ENCODE data around the gene TRDN. TPM values are rescaled to one million over a fixed set of nuclear protein-coding genes. Genes with fewer than 3 reads are reported as not detected.

TRDN gene
- total RNA-seq, 1 experiment from 2014 or later = 39.8 TPM

DNA sequence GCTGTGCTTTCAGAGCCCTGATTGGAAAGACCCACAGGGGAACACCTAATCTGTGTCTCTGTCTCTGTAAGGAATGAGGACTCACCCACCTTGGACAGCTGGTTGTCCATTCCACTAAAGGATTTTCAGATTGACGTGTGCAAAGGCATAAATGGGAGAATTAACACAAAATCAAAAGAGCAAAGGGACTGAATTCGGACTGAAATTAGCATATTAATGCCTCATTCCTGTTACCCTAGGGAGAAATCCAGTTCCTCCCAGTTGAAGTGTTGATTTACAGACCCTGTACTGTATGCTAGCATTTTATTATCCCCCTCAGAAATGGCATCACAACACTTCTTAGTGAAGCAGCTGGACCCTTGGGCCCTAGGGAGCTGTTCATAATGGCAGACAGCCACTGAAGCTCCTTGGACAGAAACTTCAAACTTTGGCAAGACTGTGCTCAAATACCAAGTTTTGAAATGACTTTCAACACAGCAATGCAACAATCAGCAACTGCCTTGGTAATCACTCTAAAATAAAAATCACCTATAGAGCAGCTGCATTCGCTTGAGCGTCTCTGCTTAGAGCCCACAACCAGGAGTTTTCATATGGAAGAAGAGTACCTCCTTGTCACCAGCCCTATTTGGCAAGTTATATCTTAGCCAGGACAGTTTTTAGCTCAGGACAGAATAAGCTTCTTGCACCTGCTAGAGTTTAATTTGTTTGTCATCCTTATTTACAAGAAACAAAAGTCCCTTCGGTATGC is 118.1 kb downstream of the TRDN start (continued):
- TF ChIP-seq, protein P1, sequence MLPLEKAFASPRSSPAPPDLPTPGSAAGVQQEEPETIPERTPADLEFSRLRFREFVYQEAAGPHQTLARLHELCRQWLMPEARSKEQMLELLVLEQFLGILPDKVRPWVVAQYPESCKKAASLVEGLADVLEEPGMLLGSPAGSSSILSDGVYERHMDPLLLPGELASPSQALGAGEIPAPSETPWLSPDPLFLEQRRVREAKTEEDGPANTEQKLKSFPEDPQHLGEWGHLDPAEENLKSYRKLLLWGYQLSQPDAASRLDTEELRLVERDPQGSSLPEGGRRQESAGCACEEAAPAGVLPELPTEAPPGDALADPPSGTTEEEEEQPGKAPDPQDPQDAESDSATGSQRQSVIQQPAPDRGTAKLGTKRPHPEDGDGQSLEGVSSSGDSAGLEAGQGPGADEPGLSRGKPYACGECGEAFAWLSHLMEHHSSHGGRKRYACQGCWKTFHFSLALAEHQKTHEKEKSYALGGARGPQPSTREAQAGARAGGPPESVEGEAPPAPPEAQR (CRISPR knock-in tag; IDR thresholded peaks at IDR 0.05) = no peak
- TF ChIP-seq, protein P2, sequence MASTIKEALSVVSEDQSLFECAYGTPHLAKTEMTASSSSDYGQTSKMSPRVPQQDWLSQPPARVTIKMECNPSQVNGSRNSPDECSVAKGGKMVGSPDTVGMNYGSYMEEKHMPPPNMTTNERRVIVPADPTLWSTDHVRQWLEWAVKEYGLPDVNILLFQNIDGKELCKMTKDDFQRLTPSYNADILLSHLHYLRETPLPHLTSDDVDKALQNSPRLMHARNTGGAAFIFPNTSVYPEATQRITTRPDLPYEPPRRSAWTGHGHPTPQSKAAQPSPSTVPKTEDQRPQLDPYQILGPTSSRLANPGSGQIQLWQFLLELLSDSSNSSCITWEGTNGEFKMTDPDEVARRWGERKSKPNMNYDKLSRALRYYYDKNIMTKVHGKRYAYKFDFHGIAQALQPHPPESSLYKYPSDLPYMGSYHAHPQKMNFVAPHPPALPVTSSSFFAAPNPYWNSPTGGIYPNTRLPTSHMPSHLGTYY (CRISPR knock-in tag; IDR thresholded peaks at IDR 0.05) = no peak
- TF ChIP-seq, protein P3, sequence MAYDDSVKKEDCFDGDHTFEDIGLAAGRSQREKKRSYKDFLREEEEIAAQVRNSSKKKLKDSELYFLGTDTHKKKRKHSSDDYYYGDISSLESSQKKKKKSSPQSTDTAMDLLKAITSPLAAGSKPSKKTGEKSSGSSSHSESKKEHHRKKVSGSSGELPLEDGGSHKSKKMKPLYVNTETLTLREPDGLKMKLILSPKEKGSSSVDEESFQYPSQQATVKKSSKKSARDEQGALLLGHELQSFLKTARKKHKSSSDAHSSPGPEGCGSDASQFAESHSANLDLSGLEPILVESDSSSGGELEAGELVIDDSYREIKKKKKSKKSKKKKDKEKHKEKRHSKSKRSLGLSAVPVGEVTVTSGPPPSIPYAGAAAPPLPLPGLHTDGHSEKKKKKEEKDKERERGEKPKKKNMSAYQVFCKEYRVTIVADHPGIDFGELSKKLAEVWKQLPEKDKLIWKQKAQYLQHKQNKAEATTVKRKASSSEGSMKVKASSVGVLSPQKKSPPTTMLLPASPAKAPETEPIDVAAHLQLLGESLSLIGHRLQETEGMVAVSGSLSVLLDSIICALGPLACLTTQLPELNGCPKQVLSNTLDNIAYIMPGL (CRISPR knock-in tag; IDR thresholded peaks at IDR 0.05) = no peak
- TF ChIP-seq PRRX2 (CRISPR knock-in tag; IDR thresholded peaks at IDR 0.05) = no peak
- TF ChIP-seq FOXK1 (CRISPR knock-in tag; IDR thresholded peaks at IDR 0.05) = no peak

DNA sequence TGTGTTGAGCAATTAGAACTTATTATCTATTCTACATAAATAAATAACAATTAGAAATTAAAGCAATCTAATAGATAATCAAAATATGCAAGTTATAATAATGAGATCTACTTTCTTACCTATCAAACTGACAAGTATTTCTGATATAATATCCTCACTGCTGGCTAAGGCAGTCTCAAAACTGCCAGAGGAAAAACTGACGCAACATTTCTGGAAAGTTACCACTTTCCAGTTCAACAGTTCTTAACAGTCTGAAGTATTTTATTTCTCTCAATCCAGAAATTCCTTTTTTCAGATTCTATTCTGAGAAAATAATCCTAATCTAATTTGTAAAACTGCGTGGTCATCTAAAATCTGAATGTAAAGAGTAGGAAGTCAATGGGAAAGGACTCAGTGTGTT is 121.0 kb downstream of the TRDN start:
- ATAC-seq (no peak), DNase-seq (ENCODE audit: low spot score) (no peak)
- ChIA-PET POLR2A (no interaction called here), CTCF (no interaction called here)
- peaks cover 4% of the 10 kb centered on the region for H3K36me3 Mint-ChIP-seq
- H3K27me3 Mint-ChIP-seq (ENCODE audit: low read depth) = no peaks in the 10 kb centered on the region
- no peaks in the 10 kb centered on the region for H3K9me3 Mint-ChIP-seq
- H3K4me3 Mint-ChIP-seq = no peak overlapping the region
- no peak overlapping the region for H3K27ac Mint-ChIP-seq
- peaks cover 16% of the 10 kb centered on the region for H3K4me1 Mint-ChIP-seq
- TF ChIP-seq, protein P4, sequence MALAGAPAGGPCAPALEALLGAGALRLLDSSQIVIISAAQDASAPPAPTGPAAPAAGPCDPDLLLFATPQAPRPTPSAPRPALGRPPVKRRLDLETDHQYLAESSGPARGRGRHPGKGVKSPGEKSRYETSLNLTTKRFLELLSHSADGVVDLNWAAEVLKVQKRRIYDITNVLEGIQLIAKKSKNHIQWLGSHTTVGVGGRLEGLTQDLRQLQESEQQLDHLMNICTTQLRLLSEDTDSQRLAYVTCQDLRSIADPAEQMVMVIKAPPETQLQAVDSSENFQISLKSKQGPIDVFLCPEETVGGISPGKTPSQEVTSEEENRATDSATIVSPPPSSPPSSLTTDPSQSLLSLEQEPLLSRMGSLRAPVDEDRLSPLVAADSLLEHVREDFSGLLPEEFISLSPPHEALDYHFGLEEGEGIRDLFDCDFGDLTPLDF (CRISPR knock-in tag; IDR thresholded peaks at IDR 0.05) = no peak
- TF ChIP-seq GABPB1 (CRISPR knock-in tag; IDR thresholded peaks at IDR 0.05) = peak; percentile 68

DNA sequence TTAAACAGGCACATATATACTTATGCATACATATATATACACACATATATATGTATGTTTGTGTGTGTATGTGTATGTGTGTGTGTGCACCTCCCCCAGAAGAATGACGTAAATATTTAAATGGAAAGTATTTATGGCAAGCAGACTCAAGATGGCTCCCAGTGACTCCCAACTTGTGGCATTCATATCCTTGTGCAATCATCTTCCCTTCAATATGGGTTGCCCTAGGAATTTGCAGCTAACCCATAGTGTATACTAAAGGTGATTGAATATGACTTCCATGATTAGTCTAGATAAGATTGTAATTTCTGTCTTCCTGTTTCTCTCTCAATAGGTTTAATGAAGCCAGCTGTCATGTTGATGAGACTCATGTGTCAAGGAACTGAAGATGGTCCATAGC is 127.6 kb downstream of the TRDN start:
- H3K27me3 Mint-ChIP-seq (ENCODE audit: low read depth) = no peaks in the 10 kb centered on the region
- no peaks in the 10 kb centered on the region for H3K9me3 Mint-ChIP-seq
- no peak overlapping the region for H3K27ac Mint-ChIP-seq
- ChIA-PET CTCF (no interaction called here), POLR2A (no interaction called here)
- H3K4me3 Mint-ChIP-seq = no peak overlapping the region
- DNase-seq (ENCODE audit: low spot score) = no peak
- no peak for ATAC-seq
- H3K4me1 Mint-ChIP-seq = peaks cover 6% of the 10 kb centered on the region; the same call in 1 of the 2 replicates
- no peak for TF ChIP-seq ZNF232 (CRISPR knock-in tag; IDR thresholded peaks at IDR 0.05)
- TF ChIP-seq FOXP1 (CRISPR knock-in tag; IDR thresholded peaks at IDR 0.05; ENCODE audit: borderline replicate concordance) = no peak
- TF ChIP-seq, protein P5, sequence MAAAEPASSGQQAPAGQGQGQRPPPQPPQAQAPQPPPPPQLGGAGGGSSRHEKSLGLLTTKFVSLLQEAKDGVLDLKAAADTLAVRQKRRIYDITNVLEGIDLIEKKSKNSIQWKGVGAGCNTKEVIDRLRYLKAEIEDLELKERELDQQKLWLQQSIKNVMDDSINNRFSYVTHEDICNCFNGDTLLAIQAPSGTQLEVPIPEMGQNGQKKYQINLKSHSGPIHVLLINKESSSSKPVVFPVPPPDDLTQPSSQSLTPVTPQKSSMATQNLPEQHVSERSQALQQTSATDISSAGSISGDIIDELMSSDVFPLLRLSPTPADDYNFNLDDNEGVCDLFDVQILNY (CRISPR knock-in tag; IDR thresholded peaks at IDR 0.05) = no peak
- TF ChIP-seq NR2C2 (CRISPR knock-in tag; IDR thresholded peaks at IDR 0.05) = no peak
- H3K36me3 Mint-ChIP-seq = peaks cover 4% of the 10 kb centered on the region; the same call in 1 of the 2 replicates

DNA sequence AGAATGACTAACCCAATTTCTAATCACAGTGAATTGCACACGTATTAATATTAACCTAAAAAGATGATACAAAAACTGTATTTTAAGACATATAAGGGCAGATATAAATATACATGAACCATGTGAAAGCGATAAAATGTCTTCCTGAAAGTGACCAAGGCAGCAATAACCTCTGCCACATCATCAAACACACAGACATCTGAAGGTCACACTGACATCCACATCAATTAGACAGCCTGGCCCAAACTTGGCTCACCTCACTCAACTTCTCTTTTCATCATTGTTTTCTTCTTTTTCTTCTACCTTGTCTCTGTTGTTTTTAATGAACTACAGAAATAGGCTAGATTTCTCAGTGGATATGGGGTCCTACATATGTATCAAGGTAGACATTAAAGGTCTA is 128.5 kb downstream of the TRDN start:
- no peak overlapping the region; the same call in 1 of the 2 replicates for H3K27ac Mint-ChIP-seq
- no peaks in the 10 kb centered on the region for H3K27me3 Mint-ChIP-seq (ENCODE audit: low read depth)
- H3K9me3 Mint-ChIP-seq = no peaks in the 10 kb centered on the region
- ATAC-seq (no peak), DNase-seq (ENCODE audit: low spot score) (no peak)
- peaks cover 8% of the 10 kb centered on the region for H3K36me3 Mint-ChIP-seq
- ChIA-PET POLR2A (no interaction called here), CTCF (no interaction called here)
- H3K4me1 Mint-ChIP-seq = peaks cover 6% of the 10 kb centered on the region; the same call in 1 of the 2 replicates
- TF ChIP-seq, protein P6, sequence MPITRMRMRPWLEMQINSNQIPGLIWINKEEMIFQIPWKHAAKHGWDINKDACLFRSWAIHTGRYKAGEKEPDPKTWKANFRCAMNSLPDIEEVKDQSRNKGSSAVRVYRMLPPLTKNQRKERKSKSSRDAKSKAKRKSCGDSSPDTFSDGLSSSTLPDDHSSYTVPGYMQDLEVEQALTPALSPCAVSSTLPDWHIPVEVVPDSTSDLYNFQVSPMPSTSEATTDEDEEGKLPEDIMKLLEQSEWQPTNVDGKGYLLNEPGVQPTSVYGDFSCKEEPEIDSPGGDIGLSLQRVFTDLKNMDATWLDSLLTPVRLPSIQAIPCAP (CRISPR knock-in tag; IDR thresholded peaks at IDR 0.05) = no peak
- TF ChIP-seq, protein P7, sequence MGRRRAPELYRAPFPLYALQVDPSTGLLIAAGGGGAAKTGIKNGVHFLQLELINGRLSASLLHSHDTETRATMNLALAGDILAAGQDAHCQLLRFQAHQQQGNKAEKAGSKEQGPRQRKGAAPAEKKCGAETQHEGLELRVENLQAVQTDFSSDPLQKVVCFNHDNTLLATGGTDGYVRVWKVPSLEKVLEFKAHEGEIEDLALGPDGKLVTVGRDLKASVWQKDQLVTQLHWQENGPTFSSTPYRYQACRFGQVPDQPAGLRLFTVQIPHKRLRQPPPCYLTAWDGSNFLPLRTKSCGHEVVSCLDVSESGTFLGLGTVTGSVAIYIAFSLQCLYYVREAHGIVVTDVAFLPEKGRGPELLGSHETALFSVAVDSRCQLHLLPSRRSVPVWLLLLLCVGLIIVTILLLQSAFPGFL (CRISPR knock-in tag; IDR thresholded peaks at IDR 0.05; ENCODE audit: borderline replicate concordance) = no peak
- TF ChIP-seq HMGA2 (CRISPR knock-in tag; IDR thresholded peaks at IDR 0.05) (no peak), ETV6 (CRISPR knock-in tag; IDR thresholded peaks at IDR 0.05) (no peak), ZNF423 (CRISPR knock-in tag; IDR thresholded peaks at IDR 0.05) (no peak)
- TF ChIP-seq, protein P2 (CRISPR knock-in tag; IDR thresholded peaks at IDR 0.05) = no peak
- TF ChIP-seq, protein P8, sequence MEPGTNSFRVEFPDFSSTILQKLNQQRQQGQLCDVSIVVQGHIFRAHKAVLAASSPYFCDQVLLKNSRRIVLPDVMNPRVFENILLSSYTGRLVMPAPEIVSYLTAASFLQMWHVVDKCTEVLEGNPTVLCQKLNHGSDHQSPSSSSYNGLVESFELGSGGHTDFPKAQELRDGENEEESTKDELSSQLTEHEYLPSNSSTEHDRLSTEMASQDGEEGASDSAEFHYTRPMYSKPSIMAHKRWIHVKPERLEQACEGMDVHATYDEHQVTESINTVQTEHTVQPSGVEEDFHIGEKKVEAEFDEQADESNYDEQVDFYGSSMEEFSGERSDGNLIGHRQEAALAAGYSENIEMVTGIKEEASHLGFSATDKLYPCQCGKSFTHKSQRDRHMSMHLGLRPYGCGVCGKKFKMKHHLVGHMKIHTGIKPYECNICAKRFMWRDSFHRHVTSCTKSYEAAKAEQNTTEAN (CRISPR knock-in tag; IDR thresholded peaks at IDR 0.05) = no peak
- TF ChIP-seq, protein P9, sequence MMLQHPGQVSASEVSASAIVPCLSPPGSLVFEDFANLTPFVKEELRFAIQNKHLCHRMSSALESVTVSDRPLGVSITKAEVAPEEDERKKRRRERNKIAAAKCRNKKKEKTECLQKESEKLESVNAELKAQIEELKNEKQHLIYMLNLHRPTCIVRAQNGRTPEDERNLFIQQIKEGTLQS (CRISPR knock-in tag; conservative IDR thresholded peaks at IDR 0.05) = no peak
- no peak overlapping the region for H3K4me3 Mint-ChIP-seq
